A673 (cell line): ENCODE measurements around the gene RAPGEF2.

ENCODE experiments used
- CTCF ChIP-seq: fragments of 300-800, 200-600 bp; sonication (generic); conservative IDR thresholded peaks from 2 replicates; pipeline ENCODE4 v1.5.1; 2017; ENCODE audit warnings: low read depth, mild to moderate bottlenecking, antibody characterized with exemption, low read length, moderate library complexity, mixed read lengths
- EZH2 ChIP-seq: fragments of 200-600 bp; sonication (generic); IDR thresholded peaks from 2 replicates; pipeline ENCODE4 v1.6.1; 2017; ENCODE audit warnings: borderline replicate concordance, low read depth, mild to moderate bottlenecking, mixed read lengths, antibody characterized with exemption, low read length; ENCODE audit not compliant: poor library complexity, severe bottlenecking

- no peak for TF ChIP-seq CTCF
- no peak for TF ChIP-seq EZH2
These were observed 71.0 kb downstream of the RAPGEF2 start for GRCh38 chr4:159173886-159174285.
